Endothelial cell of umbilical vein (primary cell): Measurements from ENCODE around the gene AGPAT1. TPM values are rescaled to one million over a fixed set of nuclear protein-coding genes. Genes with fewer than 3 reads are reported as not detected.

ENCODE experiments used
- BruUV-seq: library from RNA; stranded (reverse); fragments of 400-500 nt; replicated peaks from 2 replicates; lab custom pipeline; 2021; lab: Mats Ljungman, UMichigan
- CTCF ChIA-PET: fragments of 300-600, 350-600 bp; sonication (Branson Sonifier 250); formaldehyde crosslinking; loops from one replicate; lab custom pipeline; 2021; ENCODE audit warnings: antibody characterized with exemption, inconsistent platforms; lab: Charles Lee
- POLR2A ChIA-PET: fragments of 300-600, 350-600 bp; sonication (Branson Sonifier 250); formaldehyde crosslinking; loops from one replicate; lab custom pipeline; 2021; ENCODE audit warnings: antibody characterized with exemption, inconsistent platforms; lab: Charles Lee
- DNase-seq: peaks from one replicate; pipeline ENCODE4 v3.0.0-alpha.2; 2011; ENCODE audit warnings: low read depth, low spot score
- FAIRE-seq: peaks from 2 replicates; lab custom pipeline; 2011; peaks lifted over from hg19 to GRCh38; lab: Jason Lieb, UNC
- H2AFZ ChIP-seq: 2 replicates; pipeline ENCODE4 v1.6.0; 2012; ENCODE audit warnings: low read depth, low read length, control low read depth, inconsistent platforms
- H3K27ac ChIP-seq: 2 replicates; pipeline ENCODE4 v1.5.1; 2011; ENCODE audit warnings: low read depth, mild to moderate bottlenecking, control low read depth, low read length, moderate library complexity; ENCODE audit not compliant: insufficient read depth
- H3K27me3 ChIP-seq, 2 experiments: 2 replicates each; pipeline versions ENCODE4 v1.6.0 to v1.6.1; 2011; ENCODE audit warnings: low read length in 2 of 2, mixed read lengths in 1 of 2; ENCODE audit not compliant: control insufficient read depth in 2 of 2, insufficient read depth in 2 of 2
- H3K36me3 ChIP-seq, 2 experiments: 2 replicates in 1 of 2; 3 replicates in 1 of 2; pipeline ENCODE4 v1.5.1; 2011; ENCODE audit warnings: low read length in 2 of 2, mild to moderate bottlenecking in 1 of 2, moderate library complexity in 1 of 2; ENCODE audit not compliant: control insufficient read depth in 2 of 2, insufficient read depth in 2 of 2; ENCODE audit errors: extremely low read depth in 1 of 2
- H3K4me1 ChIP-seq: 3 replicates; pipeline ENCODE4 v1.5.1; 2011; ENCODE audit warnings: mild to moderate bottlenecking, low read length; ENCODE audit not compliant: control insufficient read depth, insufficient read depth; ENCODE audit errors: extremely low read depth
- H3K4me2 ChIP-seq: 2 replicates; pipeline ENCODE4 v1.6.1; 2011; ENCODE audit warnings: low read length, control low read depth, mixed read lengths; ENCODE audit not compliant: insufficient read depth
- H3K4me3 ChIP-seq, 3 experiments: fragments of 200-600 bp in 1 of 3; sonication (generic), shearing (Covaris generic) in 1 of 3; replicated peaks in 1 of 3; 2 replicates each; pipeline ENCODE4 v1.5.1; 2011 to 2016; ENCODE audit warnings: control low read depth in 3 of 3, low read length in 3 of 3, mild to moderate bottlenecking in 2 of 3, inconsistent platforms in 1 of 3, low read depth in 1 of 3, moderate library complexity in 1 of 3; ENCODE audit not compliant: insufficient read depth in 1 of 3
- H3K79me2 ChIP-seq: 2 replicates; pipeline ENCODE4 v1.6.0; 2012; ENCODE audit warnings: low read length, inconsistent platforms; ENCODE audit not compliant: control insufficient read depth, insufficient read depth
- H3K9ac ChIP-seq: replicated peaks from 2 replicates; pipeline ENCODE3; 2011; ENCODE audit warnings: low read length, control low read depth; ENCODE audit not compliant: insufficient read depth; ENCODE audit errors: extremely low read depth
- H3K9me1 ChIP-seq: replicated peaks from 3 replicates; pipeline ENCODE4 v1.6.0; 2011; ENCODE audit warnings: mild to moderate bottlenecking, low read length; ENCODE audit not compliant: control insufficient read depth, insufficient read depth; ENCODE audit errors: extremely low read depth
- H3K9me3 ChIP-seq: replicated peaks from 2 replicates; pipeline ENCODE4 v1.5.1; 2012; ENCODE audit warnings: low read length, inconsistent platforms; ENCODE audit not compliant: control insufficient read depth, insufficient read depth
- H4K20me1 ChIP-seq: replicated peaks from 2 replicates; pipeline ENCODE3; 2011; ENCODE audit warnings: mild to moderate bottlenecking, low read length; ENCODE audit not compliant: control insufficient read depth, insufficient read depth; ENCODE audit errors: extremely low read depth
- CTCF ChIP-seq, 2 donors: IDR thresholded peaks; 1 replicate in 1 of 2; 2 replicates in 1 of 2; pipeline ENCODE4 v1.5.1; 2011; ENCODE audit warnings: low read length in 2 of 2, mild to moderate bottlenecking in 2 of 2, moderate library complexity in 2 of 2, control low read depth in 1 of 2, inconsistent platforms in 1 of 2, low read depth in 1 of 2; ENCODE audit not compliant: insufficient read depth in 1 of 2; ENCODE audit errors: extremely low read depth in 1 of 2
- EZH2 ChIP-seq: IDR thresholded peaks from 2 replicates; pipeline ENCODE4 v1.6.1; 2012; ENCODE audit warnings: borderline replicate concordance, low read depth, mild to moderate bottlenecking, moderate library complexity, low read length, inconsistent platforms; ENCODE audit not compliant: severe bottlenecking
- JUN ChIP-seq: IDR thresholded peaks from 2 replicates; pipeline ENCODE4 v1.6.1; 2011; ENCODE audit warnings: borderline replicate concordance, low read depth; ENCODE audit not compliant: insufficient read length, insufficient read depth
- POLR2AphosphoS5 ChIP-seq: IDR thresholded peaks from 2 replicates; pipeline ENCODE4 v1.6.1; 2012; ENCODE audit warnings: low read depth, mild to moderate bottlenecking, control low read depth, low read length, moderate library complexity; ENCODE audit not compliant: insufficient read depth
- dilution Hi-C: fragments of 300-500 bp; cut with MboI; formaldehyde crosslinking; loops from one replicate; pipeline ENCODE4 v1.15.0; 2019; ENCODE audit warnings: low sequenced_read_pairs; ENCODE audit not compliant: extremely low pct_ligation_motif_present
- intact Hi-C: fragments of 100-400 bp; cut with micrococcal nuclease; formaldehyde crosslinking; loops from one replicate; pipeline ENCODE4 v1.10.0; 2022
- polyA plus RNA-seq, 4 experiments: library from polyadenylated mRNA; depleted of rRNA in 3 of 4; stranded (reverse) in 3 of 4; unstranded in 1 of 4; fragments of >200 nt; gene quantifications; 2 replicates each; pipeline versions ENCODE4 v1.2.1 to v1.2.3, GENCODE V29; 2011 to 2012; ENCODE audit warnings: missing spikeins in 1 of 4
- total RNA-seq: library from RNA; stranded (reverse); gene quantifications from 2 replicates; pipeline ENCODE4 v1.2.3, GENCODE V29; 2021

The AGPAT1 gene
- total and polyA plus RNA-seq, 2 donors (not counting 3 experiments of a cell fraction or from before 2014, with no cell fraction given), result 38.4 to 132 TPM

GRCh38 chr6:32204268-32204715 is 28.4 kb upstream of the AGPAT1 start:
- dilution Hi-C loops (no loop called here), intact Hi-C loops (no loop called here)
- no TSS peak for BruUV-seq
- FAIRE-seq (no peak), DNase-seq (no peak)
- H3K4me1 ChIP-seq, result no peaks in the 10 kb centered on the region
- no peaks in the 10 kb centered on the region for H3K9me1 ChIP-seq
- no peak overlapping the region for H2AFZ ChIP-seq
- no peak for TF ChIP-seq POLR2AphosphoS5
- no peak for TF ChIP-seq CTCF (IDR thresholded peaks at IDR 0.05; ENCODE audit: extremely low read depth in 1 of 2, insufficient read depth in 1 of 2, low read depth in 1 of 2, low read length in 2 of 2)
- TF ChIP-seq JUN, result no peak
- no peak for TF ChIP-seq EZH2
- H3K4me2 ChIP-seq, result no peak overlapping the region
- no peaks in the 10 kb centered on the region for H3K79me2 ChIP-seq
- H3K4me3 ChIP-seq, result no peak overlapping the region
- H3K36me3 ChIP-seq, result peaks cover 7 to 12% of the 10 kb centered on the region in 2 experiments
- H4K20me1 ChIP-seq, result no peaks in the 10 kb centered on the region
- no peak overlapping the region for H3K9ac ChIP-seq
- POLR2A ChIA-PET, result no interaction called here
- no peak overlapping the region for H3K27ac ChIP-seq
- CTCF ChIA-PET, result no interaction called here
- no peaks in the 10 kb centered on the region for H3K9me3 ChIP-seq
- H3K27me3 ChIP-seq, result no peaks in the 10 kb centered on the region
